ENCODE results near the gene ZNF337. TPM values are rescaled to one million over a fixed set of nuclear protein-coding genes. Genes with fewer than 3 reads are reported as not detected.
A peak's percentile ranks its signal among the peaks of the same experiment; 100 is the strongest.

ZNF337 gene
- total and polyA plus RNA-seq, 2 of the 13 experiments (the other 11 are each of a cell fraction or from before 2014, with no cell fraction given), result 17.0 to 19.6 TPM

- TF ChIP-seq ZBTB49 (CRISPR knock-in tag; IDR thresholded peaks at IDR 0.05; ENCODE audit: borderline replicate concordance) (peak; percentile 13; the same call in 1 of the 2 replicates), ZNF256 (CRISPR knock-in tag; conservative IDR thresholded peaks at IDR 0.05) (peak; percentile 92), ZNF503 (CRISPR knock-in tag; IDR thresholded peaks at IDR 0.05) (peak; percentile 42), GABPB1 (CRISPR knock-in tag; IDR thresholded peaks at IDR 0.05) (peak; percentile 98), PHF8 (CRISPR knock-in tag; IDR thresholded peaks at IDR 0.05) (peak; percentile 100), ZNF784 (CRISPR knock-in tag; IDR thresholded peaks at IDR 0.05; ENCODE audit: borderline replicate concordance) (peak; percentile 98), TBX3 (IDR thresholded peaks at IDR 0.05; ENCODE audit: borderline replicate concordance) (no peak), ZNF160 (CRISPR knock-in tag; IDR thresholded peaks at IDR 0.05) (peak; percentile 87), E2F1 (CRISPR knock-in tag; IDR thresholded peaks at IDR 0.05) (peak; percentile 87), ARID5B (CRISPR knock-in tag; IDR thresholded peaks at IDR 0.05) (peak; percentile 82), ZNF496 (CRISPR knock-in tag; IDR thresholded peaks at IDR 0.05; ENCODE audit: insufficient replicate concordance) (no peak), SKI (IDR thresholded peaks at IDR 0.05; ENCODE audit: partially characterized antibody) (peak; percentile 69), PPARG (CRISPR knock-in tag; conservative IDR thresholded peaks at IDR 0.05) (peak; percentile 42; the same call in 1 of the 2 replicates), ARHGAP35 (CRISPR knock-in tag; IDR thresholded peaks at IDR 0.05; ENCODE audit: borderline replicate concordance) (peak; percentile 99; the same call in 1 of the 2 replicates), MIXL1 (CRISPR knock-in tag; IDR thresholded peaks at IDR 0.05) (peak; percentile 38; the same call in 1 of the 2 replicates), MAZ (IDR thresholded peaks at IDR 0.05; ENCODE audit: borderline replicate concordance, low read depth, low read length) (peak; percentile 24; the same call in 1 of the 2 replicates), MAZ (CRISPR knock-in tag; IDR thresholded peaks at IDR 0.05; ENCODE audit: low read depth) (peak; percentile 97), PRMT3 (CRISPR knock-in tag; IDR thresholded peaks at IDR 0.05; ENCODE audit: borderline replicate concordance, low read depth) (no peak)
These were observed at the start of gene ZNF337 (continued) for GRCh38 chr20:25696371-25697131.
